22Rv1 (cell line): ENCODE measurements around the gene UTS2R.
"Not testable (repeated sequence)": the region's sequence is repeated elsewhere in the genome, so short reads cannot be mapped to it uniquely, and the experiment has no call there.

Experiments
- H3K27ac ChIP-seq: fragments of 450-650 bp; 2 replicates; pipeline ENCODE4 v1.5.1; 2017
- ZFX ChIP-seq: fragments of 450-650 bp; IDR thresholded peaks from 2 replicates; pipeline ENCODE4 v1.6.1; 2017; ENCODE audit warnings: antibody characterized with exemption, borderline replicate concordance
- TF ChIP-seq, protein P1 (sequence below): fragments of 450-650 bp; IDR thresholded peaks from 2 replicates; pipeline ENCODE4 v1.5.1; 2017; ENCODE audit warnings: mild to moderate bottlenecking

The UTS2R gene

DNA sequence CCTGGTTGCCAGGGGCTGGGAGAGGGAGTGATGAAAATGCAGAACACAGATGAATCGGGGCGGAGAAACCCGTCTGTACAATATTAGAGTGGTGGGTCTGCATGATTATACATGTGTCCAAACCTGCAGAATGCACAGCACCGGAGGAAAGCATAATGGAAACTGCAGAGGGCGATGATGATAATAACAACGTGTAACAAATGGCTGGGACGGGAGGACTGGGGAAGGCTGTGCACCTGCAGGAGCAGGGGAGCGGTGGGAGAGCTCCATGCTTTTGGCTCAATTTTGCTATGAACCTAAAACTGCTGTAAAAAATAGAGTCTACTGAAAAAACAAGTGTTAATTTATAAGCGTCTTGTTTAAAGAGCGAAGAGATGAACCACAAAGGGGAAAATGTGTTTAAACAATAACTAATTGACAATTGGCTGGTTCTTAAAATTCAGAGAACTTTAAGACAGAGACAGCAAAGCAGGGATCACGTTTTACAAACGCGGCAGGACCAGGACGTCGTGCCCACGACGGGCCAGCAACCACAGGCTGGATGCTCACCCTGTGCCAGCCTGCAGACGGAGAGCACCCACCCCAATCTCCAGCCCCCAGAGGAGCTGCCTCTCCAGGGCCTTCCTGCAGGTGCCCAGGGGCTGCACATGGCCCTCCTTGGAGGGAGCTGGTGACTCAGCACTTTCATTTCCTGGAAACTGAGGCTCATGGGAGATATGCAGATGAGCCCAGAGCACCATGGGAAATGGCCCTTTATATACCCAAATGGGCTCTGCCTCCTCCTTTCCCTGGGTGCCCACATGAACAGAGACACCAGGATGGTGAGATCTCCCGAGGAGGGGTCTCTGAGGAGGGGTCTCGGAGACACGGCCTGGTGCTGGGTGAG is 12.9 kb upstream of the UTS2R start, which contains the start of gene TEX19:
Gene TEX19 (plus strand): TSS at position 783 of the 886 bp plus-strand sequence. CDS start 2,904 bp downstream, outside the sequence.
- TF ChIP-seq, protein P1, sequence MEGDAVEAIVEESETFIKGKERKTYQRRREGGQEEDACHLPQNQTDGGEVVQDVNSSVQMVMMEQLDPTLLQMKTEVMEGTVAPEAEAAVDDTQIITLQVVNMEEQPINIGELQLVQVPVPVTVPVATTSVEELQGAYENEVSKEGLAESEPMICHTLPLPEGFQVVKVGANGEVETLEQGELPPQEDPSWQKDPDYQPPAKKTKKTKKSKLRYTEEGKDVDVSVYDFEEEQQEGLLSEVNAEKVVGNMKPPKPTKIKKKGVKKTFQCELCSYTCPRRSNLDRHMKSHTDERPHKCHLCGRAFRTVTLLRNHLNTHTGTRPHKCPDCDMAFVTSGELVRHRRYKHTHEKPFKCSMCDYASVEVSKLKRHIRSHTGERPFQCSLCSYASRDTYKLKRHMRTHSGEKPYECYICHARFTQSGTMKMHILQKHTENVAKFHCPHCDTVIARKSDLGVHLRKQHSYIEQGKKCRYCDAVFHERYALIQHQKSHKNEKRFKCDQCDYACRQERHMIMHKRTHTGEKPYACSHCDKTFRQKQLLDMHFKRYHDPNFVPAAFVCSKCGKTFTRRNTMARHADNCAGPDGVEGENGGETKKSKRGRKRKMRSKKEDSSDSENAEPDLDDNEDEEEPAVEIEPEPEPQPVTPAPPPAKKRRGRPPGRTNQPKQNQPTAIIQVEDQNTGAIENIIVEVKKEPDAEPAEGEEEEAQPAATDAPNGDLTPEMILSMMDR = no peak
- no peak for TF ChIP-seq ZFX
- peak within 1 kb of the TSS; percentile 72 for H3K27ac ChIP-seq

DNA sequence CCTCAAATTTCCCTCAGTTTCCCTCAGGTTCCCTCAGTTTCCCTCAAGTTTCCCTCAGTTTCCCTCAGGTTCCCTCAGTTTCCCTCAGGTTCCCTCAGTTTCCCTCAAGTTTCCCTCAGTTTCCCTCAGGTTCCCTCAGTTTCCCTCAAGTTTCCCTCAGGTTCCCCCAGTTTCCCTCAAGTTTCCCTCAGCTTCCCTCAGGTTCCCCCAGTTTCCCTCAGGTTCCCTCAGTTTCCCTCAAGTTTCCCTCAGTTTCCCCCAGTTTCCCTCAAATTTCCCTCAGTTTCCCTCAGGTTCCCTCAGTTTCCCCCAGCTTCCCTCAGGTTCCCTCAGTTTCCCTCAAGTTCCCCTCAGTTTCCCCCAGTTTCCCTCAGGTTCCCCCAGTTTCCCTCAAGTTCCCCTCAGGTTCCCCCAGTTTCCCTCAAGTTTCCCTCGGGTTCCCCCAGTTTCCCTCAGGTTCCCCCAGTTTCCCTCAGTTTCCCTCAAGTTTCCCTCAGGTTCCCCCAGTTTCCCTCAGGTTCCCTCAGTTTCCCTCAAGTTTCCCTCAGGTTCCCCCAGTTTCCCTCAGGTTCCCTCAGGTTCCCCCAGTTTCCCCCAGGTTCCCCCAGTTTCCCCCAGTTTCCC is 12.0 kb upstream of the UTS2R start:
- H3K27ac ChIP-seq = not testable (repeated sequence)

GRCh38 chr17:82361885-82362633 is 9.5 kb upstream of the UTS2R start:
- no peak overlapping the region for H3K27ac ChIP-seq
- TF ChIP-seq, protein P1 = no peak

DNA sequence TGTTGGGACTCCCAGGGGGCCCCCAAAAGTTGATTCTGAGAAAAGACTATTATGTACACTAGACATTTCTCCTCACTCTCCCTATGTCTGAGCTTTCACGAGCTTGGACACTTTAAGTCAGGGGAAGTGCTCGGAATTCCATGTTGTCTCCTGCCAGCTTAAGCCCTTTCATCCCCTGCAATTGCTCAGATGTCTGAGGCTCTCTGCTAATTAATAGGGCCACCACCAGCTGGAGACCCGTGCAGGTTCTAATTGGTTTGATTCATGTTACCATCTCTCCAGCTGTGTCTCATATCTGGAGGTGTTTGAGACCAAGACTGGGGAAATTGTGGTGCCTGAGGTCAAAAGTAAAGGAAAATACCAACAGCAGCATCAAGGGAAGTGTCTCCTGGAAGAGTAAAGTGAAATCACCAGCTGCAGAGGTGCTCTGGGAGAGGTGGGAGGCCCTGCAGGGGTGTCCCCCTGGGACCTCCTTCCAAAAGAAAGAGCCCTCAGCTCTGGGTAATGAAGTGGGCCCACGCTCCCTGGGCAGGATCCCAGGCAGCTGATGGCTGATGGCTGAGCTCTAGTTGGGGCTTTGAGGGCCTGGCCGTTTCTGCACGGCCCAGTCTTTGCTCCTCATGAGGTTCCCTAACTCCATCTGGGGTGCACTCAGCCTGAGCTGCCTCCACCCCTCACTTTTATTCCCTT is 5.8 kb upstream of the UTS2R start:
- TF ChIP-seq ZFX = no peak
- TF ChIP-seq, protein P1 = no peak
- no peak overlapping the region for H3K27ac ChIP-seq

DNA sequence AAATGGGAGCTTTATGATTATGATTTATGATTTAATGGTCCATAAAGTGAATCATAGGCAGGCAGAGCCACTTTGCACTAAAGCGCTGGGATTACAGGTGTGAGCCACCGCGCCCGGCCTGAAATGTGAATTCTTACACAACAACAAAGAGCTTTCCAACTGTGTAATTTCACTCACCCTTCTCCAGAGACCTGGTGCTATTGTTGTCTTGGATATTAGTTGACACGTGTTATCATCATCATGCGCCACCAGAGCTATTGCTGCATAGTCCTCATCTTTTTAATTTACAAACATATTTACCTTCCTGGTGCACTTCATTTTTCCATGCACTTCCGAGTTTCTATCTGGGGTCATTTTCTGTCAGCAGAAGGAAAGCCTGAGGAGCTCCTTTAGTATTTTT is 4.8 kb upstream of the UTS2R start:
- no peak overlapping the region for H3K27ac ChIP-seq
- TF ChIP-seq, protein P1 = no peak
- no peak for TF ChIP-seq ZFX

DNA sequence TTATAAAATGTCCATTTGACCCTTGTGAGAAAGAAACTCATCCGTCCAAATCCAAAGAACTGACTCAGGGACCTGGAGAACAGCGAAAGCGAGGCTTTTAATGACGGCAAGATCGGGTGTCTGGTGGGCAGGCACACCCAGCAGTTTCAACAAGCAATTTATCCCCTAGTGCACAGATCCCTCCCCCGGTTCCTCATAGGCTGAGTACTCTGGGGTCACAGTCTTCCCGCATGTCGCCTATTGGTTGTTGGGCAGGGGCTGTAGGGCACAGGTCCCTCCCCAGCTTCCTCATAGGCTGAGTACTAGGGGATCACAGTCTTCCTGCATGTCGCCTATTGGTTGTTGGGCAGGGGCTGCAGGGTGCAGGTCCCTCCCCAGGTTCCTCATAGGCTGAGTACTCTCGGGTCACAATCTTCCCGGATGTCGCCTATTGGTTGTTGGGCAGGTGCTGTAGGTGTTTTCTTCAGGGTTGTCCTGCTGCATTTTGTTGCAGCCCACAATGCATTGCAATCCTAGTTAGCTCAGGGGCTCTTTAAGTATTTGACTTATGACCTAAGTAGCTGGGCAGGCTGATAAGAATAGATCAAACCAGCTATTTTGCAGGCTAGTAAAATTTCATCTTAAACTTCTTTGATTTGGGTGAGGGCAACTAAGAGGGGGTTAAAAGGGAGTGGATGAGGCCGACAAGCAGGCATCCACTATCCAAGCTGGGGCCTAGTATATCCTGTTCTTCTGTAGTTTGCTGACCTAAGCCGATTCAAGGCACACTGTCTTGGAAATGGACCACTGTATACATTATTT is 3.6 kb upstream of the UTS2R start:
- no peak overlapping the region for H3K27ac ChIP-seq
- TF ChIP-seq, protein P1 = no peak
- TF ChIP-seq ZFX = no peak

DNA sequence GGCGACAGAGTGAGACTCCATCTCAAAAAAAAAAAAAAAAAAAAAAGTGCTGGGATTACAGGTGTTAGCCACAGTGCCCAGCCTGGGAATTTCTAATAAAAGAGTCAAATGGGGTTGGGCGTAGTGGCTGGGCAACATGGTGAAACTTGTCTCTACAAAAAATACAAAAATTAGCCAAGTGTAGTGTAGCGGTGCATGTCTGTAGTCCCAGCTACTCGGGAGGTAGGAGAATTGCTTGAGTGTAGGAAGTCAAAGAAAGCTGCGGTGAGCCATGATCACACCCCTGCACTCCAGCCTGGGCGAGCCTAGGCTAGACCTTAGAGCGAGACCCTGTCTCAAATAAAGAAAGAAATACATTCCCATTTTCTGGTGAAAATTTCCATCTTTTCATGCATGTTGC is 2.4 kb upstream of the UTS2R start:
- no peak overlapping the region for H3K27ac ChIP-seq
- TF ChIP-seq ZFX = no peak
- TF ChIP-seq, protein P1 = no peak
